NCI-H146 treated with DMSO at 0.1 percent for 48 hours (cell line): ENCODE results near the gene TAF11L11.
"Not testable (repeated sequence)": the region's sequence is repeated elsewhere in the genome, so short reads cannot be mapped to it uniquely, and the experiment has no call there.

Experiments used
- DNase-seq: peaks from one replicate; lab custom pipeline; 2025; ENCODE audit not compliant: unreplicated experiment; lab: John Stamatoyannopoulos, UW

Gene TAF11L11

GRCh38 chr5:17603880-17604279, at the start of gene TAF11L11:
TSS of gene TAF11L11 (plus strand) at chr5:17604183.
- not testable (repeated sequence) for DNase-seq

GRCh38 chr5:17585658-17586057, 18.3 kb upstream of the TAF11L11 start, which contains the start of gene TAF11L7:
TSS of gene TAF11L7 (minus strand) at chr5:17585758.
- not testable (repeated sequence) for DNase-seq

DNA sequence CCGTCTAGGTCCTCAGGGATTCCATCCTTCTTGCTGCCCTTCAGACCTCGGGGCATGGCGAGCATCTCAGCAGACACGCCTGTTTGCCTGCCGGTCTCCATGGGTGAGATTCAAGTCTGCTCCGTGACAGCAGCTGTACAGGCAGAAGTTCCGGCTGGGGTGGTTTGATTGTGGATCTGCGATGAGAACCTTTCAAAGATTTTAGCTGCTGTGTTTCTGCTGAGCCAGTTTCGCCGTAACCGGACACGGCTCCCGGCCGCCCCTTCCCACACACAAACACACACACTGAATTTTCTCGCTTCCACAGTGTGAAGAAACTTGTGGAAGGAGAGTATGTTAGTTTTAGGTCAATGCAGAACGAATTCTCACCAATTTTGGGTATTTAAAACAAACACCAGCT, 13.1 kb upstream of the TAF11L11 start, which contains the start of gene TAF11L8:
Gene TAF11L8 (minus strand): TSS at position 101 of the 400 bp plus-strand sequence.
- DNase-seq = not testable (repeated sequence)

- not testable (repeated sequence) for DNase-seq
Observed at GRCh38 chr5:17594255-17594654, 9.7 kb upstream of the TAF11L11 start, which contains the start of gene TAF11L9. TSS of gene TAF11L9 (minus strand) at chr5:17594394.

GRCh38 chr5:17597728-17598127, 6.3 kb upstream of the TAF11L11 start, which contains the start of gene TAF11L10:
TSS of gene TAF11L10 (minus strand) at chr5:17597828.
- DNase-seq = not testable (repeated sequence)

- no peak for DNase-seq
Observed at GRCh38 chr5:17604951-17605350, 968 bp downstream of the TAF11L11 start.

GRCh38 chr5:17607461-17607860, 3.5 kb downstream of the TAF11L11 start:
- not testable (repeated sequence) for DNase-seq

DNA sequence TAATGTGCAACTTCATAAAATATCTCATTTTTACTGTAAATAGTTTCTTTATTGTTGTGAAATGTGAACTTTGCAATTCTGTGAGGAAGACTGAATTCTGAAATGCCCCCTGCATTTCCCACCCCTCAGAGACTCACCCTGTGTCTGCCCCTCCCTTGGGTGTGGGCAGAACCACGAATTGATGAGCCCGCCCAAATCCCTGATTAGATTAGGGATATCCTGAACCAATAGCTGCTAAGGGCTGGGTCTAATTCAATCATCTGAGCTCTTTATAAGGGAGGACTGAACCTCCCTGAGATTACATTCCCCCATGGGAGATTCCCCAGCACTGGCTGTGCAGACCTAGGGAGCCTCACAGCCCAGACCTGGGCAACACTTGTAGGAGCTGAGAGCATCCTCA, 6.1 kb downstream of the TAF11L11 start, which contains the start of gene TAF11L12:
Gene TAF11L12 (plus strand): TSS at position 301 of the 400 bp plus-strand sequence.
- not testable (repeated sequence) for DNase-seq

GRCh38 chr5:17614872-17615605, 11.1 kb downstream of the TAF11L11 start:
- DNase-seq = no peak

DNA sequence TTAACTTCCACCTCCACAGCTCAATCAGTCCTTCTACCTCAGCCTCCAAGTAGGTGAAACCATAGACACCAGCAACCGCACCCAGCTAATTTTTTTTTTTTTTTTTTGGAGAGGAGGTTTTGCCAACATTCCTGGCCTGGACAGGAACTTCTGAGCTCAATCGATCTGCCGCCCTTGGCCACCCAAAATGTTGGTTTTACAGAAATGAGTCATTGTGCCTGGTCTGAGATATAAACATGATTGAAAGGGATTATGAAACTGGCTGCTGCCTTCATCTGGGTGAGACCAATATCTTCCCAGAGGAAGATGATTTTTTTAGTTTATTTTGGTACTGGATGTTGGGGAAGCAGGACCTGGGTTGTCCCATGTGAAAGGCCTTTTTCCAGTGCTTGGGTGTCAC, 15.4 kb downstream of the TAF11L11 start:
- no peak for DNase-seq

DNA sequence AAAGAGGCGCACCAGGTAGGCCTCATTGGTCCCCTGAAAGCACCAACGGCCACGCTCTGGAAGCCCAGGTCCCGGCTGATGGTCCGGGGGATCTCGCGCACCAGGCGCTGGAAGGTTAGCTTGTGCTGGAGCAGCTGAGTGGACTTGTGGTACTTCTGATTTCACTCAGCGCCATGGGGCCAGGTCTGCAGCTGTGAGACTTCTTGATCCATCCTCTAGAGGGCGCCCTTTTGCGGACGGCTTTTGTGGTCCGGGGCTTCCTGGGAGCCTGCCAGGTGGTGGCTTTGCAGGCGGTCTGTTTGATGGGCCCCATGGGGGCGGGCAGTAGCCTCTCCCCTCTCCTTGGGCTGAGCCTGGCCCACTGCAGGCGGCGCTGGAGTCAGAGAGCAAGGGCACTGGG, 16.6 kb downstream of the TAF11L11 start:
- no peak for DNase-seq

DNA sequence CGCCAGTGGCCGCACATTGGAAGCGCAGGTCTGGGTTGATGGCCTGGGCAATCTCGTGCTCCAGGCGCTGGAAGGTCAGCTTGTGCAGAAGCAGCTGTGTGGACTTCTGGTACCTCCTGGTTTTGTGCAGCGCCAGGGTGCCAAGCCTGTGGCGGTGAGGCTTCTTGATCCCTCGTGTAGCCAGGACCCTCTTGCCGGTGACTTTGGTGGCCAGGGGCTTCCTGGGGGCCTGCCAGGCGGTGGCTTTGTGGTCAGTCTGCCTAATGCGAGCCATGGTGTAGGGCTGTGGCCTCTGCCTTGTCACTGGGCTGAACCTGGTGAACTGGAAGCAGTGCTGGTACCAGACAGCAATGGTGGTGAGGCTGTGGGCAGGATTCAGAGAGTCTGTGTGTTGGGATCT, 21.7 kb downstream of the TAF11L11 start:
- DNase-seq = no peak

DNA sequence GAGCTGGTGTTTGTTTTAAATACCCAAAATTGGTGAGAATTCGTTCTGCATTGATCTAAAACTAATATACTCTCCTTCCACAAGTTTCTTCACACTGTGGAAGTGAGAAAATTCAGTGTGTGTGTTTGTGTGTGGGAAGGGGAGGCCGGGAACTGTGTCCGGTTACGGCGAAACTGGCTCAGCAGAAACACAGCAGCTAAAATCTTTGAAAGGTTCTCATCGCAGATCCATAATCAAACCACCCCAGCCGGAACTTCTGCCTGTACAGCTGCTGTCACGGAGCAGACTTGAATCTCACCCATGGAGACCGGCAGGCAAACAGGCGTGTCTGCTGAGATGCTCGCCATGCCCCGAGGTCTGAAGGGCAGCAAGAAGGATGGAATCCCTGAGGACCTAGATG, 27.8 kb downstream of the TAF11L11 start, which contains the start of gene TAF11L13:
Gene TAF11L13 (plus strand): TSS at position 301 of the 400 bp plus-strand sequence.
- not testable (repeated sequence) for DNase-seq

- DNase-seq = no peak
Observed at GRCh38 chr5:17634160-17634559, 30.2 kb downstream of the TAF11L11 start, which contains the start of gene TAF11L14. TSS of gene TAF11L14 (plus strand) at chr5:17634460.

DNA sequence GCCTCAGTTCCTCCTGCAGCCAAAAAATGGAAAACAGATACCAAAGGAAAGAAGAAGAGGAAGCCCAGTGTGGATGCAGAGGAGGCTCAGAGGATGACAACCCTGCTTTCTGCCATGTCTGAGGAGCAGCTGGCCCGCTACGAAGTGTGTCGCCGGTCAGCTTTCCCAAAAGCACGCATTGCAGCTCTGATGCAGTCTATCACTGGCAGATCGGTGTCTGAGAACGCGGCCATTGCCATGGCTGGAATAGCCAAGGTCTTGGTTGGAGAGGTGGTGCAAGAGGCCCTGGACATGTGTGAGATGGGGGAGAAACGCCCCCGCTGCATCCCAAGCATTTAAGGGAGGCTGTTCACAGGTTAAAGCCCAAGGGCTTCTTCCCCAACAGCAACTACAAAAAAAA, 45.2 kb downstream of the TAF11L11 start:
- not testable (repeated sequence) for DNase-seq

GRCh38 chr5:17655201-17655759, 51.3 kb downstream of the TAF11L11 start:
- not testable (repeated sequence) for DNase-seq
